ENCODE results near the gene UPF2.

- no peak for TF ChIP-seq EZH2 (IDR thresholded peaks at IDR 0.05; ENCODE audit: borderline replicate concordance, low read depth, low read length, poor library complexity, severe bottlenecking)
- no peak for TF ChIP-seq CTCF (conservative IDR thresholded peaks at IDR 0.05; ENCODE audit: low read depth, low read length)
Measured at GRCh38 chr10:11908991-11909390, 133.6 kb downstream of the UPF2 start.

Data from A673 (cell line).